Stimulated activated CD4-positive, alpha-beta T cell treated with anti-CD3 and anti-CD28 coated beads, Interleukin-12 subunit alpha, Interleukin-12 subunit beta, amount 100 ng/mL, for 24 hours (primary cell): Measurements from ENCODE around the gene CAPN15.
A peak's percentile ranks its signal among the peaks of the same experiment; 100 is the strongest.

Source experiments
- DNase-seq, 2 experiments: peaks; one replicate each; pipeline ENCODE4 v3.0.0-alpha.2; 2020; ENCODE audit warnings: low read depth in 2 of 2

The CAPN15 gene

DNA sequence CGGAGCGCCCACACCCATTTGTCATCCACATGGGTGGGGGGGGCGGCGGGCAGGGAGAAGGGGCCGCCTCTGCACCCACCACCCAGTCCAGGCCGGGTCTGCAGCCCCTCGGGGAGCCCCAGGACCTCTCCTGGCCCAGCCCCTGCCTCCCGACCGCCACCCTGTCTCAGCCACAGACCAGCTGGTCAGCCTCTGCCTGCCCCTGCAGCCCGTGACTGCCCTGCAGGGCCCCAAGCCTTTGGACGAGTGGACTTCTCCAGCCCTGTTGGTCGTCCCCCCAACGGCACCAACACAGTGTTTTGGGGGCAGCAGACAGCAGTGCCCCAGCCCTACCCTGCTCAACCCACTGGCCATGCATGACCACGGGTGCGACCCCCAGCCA, 33.9 kb downstream of the CAPN15 start:
- DNase-seq: no peak

DNA sequence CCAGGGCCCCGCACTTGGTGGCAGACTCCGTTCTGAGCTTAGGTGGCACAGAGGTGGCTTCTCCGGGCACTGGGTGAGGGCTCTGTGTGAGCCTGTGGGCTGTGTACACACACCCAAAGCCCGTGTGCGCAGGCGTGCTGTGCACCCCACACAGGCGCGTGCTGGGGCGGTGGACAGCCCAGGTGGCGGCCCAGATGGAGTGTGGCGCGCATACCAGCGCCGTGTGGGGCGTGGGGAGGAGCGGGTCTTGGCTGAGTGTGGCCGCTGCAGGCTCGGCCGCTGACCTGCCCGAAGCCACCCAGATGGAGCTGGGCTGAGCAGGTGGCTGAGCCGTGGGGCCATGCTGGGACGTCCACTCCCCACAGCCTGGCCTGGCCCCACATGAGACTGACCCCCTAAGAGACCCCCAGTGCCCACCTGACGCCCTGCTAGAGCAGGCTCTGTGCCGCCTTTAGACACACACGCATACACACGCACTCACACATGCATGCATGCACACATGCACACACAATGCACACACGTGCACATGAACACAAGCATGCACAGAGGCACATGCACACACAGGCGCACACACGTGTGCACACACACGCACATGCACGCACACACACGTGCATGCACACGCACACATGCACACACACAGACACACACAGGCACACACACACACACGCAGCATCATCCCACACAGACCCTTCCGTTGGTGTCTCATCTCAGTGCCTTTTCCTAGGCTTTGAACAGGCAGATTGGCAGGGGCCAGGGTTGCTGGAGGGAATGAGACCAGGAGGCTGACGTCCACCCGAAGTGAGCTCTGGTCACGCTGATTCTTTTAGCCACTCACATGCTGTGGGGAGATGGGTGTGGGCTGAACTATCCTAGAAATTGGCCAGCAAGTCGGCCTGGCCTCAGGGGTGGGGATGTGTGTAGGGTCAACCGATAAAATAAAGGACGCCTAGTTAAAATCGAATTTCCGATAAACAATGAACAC, 34.7 kb downstream of the CAPN15 start:
- DNase-seq: no peak

DNA sequence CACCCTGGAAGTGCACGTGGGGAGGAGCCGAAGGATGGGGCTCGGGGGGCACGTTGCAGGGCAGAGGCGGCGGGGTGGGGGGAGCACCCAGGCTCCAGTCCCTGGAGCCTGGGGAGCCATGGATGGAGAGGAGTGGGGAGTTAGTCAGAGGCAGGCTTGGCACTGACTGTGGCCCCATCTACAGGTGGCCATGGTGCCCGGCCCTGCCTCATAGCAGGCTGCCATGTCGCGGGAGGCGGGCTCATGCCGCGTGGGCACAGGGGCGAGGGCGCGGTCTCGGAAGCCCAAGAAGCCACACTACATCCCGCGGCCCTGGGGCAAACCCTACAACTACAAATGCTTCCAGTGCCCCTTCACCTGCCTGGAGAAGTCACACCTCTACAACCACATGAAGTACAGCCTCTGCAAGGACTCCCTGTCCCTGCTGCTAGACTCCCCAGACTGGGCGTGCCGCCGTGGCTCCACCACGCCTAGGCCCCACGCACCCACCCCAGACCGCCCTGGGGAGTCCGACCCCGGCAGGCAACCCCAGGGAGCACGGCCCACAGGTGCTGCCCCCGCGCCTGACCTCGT, 35.6 kb downstream of the CAPN15 start:
- no peak for DNase-seq

DNA sequence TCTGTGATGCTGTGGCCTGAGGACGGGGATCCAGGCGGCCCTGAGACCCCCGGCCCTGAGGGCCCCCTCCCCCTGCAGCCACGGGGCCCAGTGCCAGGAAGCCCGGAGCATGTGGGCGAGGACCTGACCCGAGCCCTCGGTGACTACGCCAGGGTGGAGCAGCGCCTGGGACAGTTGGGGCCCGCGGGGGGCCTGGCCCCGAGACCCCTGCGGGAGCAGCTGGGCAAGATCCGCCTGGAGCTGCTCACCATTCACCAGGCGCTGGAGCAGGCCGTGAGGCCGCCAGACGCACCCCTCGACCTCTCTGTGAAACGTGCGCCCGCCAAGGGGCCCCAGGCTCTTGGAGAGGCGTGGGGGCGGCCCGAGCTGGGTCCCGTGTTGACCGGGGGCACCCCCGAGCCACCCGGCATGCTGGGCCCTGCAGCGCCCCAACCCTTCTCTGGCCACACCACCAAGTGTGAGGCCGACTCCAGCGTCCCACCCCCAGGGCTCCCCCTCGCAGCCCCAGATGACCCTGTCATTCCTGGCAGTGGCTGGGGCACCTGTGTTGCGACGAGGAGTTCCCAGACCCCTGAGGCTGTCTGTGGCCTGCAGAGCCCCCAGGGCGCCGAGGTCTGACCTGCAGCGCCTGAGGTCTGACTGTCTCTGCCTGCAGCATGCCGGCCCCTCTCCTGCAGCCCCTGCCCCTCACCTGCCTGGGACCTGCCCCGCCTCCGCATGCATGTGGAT, 37.3 kb downstream of the CAPN15 start:
- DNase-seq: no peak

DNA sequence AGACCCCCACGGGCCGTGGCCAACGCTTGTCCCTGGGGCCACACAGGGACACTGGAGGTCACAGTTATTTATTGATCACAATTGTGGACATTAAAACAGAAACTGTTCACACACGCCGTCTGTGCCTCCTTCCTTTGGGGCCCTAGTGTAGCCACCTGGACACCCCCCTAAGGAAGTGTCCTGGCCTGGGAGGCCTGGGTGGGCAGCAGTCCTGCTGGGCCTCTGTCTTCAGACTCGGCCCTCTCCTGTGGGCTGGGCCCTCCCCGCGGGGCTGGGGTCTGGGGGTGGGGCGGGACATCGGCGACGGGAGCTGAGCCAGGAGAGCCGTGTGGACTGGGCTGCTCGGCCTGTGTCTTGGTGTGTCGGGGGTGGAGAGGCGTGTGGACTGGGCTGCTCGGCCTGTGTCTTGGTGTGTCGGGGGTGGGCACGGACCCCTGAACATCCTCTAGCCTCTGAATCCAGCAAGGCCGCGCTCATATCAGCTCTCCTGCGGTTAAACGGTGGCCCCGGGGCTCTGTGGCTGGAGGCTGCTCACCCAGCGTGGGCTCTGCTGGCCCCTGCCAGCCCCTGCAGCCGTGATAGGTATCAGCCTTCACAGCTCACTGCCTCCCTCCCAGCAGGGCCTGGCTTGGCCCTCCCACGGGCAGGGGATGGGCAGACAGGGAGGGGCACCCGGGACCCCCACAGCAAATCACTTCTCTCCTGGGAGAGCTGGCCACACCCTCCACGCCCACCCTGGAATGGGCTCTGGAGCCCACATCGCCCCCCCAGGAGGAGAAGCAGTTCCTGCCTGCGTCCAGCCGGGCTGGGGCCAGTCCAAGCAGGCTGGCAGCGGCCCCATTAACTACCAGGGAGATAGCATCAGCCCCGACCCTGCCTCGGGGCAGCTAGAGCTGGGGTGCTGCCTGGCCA, 38.2 kb downstream of the CAPN15 start:
- no peak for DNase-seq

DNA sequence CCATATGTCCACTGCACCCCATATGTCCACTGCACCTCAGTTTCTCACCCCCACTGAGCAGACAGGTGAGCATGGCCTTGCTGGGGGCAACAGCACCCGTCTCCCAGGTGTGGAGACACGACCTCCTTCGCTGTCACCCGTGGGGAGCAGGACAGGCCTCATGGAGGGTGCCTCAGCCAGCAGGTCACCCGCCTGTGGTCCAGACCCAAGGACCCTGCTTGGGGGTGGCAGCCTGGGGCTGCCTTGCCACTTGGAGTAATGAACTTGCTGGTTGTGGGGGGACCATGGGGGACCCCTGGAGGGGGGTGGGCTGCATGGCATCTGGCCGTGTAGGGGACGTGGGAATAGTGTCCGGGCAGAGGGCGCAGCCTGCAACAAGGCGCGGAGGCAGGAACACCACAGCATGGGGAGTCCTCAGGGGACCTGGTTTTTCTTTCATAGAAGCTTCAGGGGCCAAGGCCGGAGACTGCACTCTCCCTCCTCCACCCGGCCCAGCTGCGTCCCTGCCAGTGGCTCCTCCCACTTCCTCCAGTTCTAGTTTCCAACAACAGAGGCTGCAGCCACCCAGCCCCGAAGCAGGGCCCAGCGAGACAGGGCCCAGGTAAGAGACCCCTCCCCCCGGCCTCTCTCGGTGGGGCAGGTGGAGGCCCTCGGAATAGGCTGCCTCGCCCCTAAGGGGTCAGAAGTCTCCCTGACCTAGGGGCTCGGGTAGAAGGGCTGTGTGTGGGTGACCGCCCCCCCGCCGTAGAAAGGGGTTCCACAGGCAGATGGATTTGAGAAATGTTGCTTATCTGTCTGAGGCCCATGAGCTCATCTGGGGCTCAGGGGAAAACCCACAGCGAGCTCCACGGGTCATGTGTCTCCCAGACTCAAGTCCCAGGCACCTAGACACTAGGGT, 39.2 kb downstream of the CAPN15 start, which contains the start of gene NHLRC4:
TSS of gene NHLRC4 (plus strand) at position 531 of the 898 bp plus-strand sequence. CDS start 1,043 bp downstream, outside the sequence.
- peak in 1 of 2 experiments; percentile 40 for DNase-seq

DNA sequence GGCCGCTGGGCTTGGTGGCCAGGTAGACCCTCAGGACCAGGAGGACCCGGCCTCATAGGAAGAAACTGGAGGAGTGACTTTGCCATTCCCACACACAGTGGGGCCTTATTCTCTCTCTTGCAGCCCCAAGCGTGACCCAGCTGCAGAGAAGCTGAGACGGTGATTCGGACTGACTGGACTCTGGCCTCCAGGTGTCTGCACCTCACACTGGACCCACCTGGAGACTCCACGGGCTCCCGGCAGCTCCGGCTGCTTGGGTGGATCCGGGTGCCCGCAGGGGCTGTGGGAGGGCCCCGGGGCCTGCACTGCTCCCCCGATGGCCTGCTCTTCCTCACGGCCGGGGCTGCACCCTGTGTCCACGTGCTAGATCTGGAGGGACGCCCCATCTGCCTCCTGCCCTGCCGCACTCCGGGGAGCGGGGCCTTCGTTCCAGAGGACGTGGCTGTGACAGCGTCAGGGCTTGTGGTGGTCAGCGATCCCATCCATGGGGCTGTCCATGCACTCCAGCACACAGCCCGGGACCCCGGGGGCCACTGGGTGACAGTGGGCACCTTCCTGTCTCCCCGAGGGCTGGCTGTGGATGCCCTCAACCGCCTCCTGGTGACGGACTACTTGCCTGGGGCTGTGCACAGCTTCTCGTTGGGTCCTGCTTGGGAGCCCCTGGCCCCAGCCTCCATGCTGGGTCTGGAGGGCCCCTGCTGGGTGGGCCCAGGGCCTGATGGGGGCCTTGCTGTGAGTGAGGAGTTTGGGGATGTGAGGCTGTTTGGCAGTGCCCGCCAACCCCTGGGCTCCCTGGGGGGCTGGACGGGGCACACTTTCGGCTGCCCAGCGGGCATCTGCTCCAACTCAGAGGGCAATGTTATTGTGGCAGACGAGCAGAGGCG, 40.1 kb downstream of the CAPN15 start:
- DNase-seq: no peak

DNA sequence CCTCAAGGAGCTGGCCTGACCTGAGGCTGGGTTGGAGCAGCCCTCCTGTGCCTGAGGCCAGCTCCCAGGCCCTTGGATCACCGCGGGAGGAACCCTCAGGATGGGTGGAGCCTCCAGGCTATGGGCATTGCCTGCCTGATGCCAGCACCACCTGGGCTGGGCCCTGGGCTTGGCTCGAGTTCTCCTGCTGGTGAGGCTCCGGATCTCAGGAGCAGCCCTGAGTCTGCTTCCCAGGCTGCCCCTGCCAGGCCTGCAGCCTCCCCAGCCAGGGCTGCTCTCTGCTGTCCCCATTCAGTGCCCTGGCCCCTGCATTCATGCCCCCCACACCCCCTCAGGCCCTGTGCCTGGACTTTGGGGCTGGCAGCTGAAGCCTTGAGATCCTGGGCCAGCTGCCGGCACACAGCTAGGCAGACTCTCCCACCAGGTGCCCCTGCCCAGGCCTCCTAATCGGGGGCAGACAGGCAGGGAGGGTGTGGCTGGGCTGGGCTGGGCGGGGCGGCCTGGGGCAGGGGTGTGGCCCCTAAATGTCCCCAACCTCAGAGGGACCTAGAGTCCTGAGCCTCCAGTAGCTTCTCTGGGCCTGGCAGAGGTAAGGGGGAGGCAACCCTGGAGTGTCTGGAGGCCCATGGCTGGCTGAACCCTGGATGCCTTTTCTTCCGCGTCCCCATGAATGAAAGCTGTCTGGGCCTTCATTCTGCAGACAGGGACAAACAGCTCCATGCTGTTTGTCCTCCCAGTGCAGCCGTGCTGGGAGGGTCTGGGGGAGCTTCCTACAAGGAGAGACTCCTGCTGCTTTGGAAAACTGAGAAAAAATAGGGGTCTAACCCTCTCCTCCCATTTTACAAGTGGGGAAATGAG, 41.1 kb downstream of the CAPN15 start:
- no peak for DNase-seq

DNA sequence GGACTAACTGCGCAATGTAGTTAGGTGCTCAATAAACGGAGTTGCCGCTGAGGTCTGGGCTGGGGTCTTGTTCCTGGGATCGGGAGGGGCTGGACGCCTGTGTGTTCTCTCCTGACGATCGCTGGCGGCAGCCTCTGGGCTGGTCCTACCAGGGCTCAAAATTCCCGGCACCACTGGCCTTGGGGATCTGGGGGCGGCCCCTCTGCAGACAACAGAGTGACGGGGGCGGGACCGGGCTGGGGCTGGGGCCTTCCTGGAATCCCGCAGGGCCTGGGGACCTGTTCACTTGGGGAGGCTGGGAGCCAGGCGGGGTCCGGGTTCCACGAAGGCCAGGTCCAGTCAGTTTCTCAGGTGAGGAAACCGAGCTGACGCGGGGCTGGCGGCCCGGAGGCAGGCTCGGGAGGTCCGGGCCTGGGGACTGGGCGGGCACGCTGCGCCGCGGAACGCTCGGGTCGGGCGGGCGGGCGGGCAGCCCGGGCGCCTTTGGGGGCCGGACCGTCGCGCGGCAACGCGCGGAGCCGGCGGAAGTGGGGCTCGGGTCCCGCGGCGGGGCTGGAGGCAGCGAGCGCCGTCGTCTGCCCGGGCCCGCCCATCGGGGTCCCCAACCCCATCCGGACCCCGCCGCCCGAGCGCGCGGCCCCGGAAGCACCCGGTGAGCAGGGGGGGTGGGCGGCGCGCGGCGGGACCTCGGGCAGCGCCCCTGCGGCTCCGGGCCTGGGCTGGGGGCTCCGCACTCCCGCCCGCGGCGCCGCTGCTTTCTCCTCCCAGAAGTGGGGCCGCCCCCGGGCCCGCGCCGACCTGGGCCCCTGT, 42.1 kb downstream of the CAPN15 start, which contains the start of gene PIGQ:
TSS of gene PIGQ (plus strand) at position 524 of the 810 bp plus-strand sequence. CDS start 4,107 bp downstream, outside the sequence.
- DNase-seq: peak; percentile 49 to 61

DNA sequence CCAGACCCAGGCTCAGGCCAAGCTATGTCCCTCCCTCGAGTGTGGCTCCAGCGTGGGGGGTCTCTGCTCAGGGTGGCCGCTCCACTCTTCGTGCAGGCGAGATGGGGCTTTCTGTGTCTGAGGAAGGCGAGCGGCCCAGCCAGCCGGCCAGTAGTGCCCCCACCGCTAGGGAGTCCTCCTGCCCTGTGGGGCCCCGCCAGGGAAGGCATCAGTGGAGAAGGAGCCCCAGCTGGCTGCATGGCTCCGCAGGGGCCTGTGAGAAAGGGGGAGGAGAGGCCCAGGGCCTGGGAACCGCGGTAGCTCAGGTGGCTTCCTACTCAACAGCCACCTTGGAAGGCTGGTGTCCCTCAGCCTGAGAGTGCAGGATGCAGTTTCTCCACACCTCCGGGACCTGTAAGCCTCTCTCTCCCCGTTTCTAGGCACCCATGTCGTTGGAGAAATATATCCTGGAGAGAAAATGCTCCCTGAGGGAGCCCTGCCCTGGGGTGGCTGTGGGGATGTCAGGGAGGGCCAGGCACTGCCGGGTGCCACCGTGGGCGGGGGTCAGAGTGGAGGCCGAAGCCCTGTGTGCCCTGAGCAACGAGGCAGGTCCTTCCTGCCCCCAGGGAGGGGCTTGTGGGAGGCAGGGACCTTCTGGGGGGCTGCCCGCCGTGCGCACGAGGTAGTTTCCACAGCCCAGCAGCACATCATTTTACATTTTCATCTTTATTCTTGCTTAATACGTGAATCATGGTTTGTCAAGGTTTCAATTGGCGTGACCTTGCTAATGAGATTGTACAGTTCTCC, 45.5 kb downstream of the CAPN15 start:
- DNase-seq: no peak

DNA sequence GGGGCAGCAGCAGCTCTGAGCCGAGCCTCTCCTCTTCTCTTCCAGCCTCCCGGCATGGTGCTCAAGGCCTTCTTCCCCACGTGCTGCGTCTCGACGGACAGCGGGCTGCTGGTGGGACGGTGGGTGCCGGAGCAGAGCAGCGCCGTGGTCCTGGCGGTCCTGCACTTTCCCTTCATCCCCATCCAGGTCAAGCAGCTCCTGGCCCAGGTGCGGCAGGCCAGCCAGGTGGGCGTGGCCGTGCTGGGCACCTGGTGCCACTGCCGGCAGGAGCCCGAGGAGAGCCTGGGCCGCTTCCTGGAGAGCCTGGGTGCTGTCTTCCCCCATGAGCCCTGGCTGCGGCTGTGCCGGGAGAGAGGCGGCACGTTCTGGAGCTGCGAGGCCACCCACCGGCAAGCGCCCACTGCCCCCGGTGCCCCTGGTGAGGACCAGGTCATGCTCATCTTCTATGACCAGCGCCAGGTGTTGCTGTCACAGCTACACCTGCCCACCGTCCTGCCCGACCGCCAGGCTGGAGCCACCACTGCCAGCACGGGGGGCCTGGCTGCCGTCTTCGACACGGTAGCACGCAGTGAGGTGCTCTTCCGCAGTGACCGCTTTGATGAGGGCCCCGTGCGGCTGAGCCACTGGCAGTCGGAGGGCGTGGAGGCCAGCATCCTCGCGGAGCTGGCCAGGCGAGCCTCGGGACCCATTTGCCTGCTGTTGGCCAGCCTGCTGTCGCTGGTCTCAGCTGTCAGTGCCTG, 46.7 kb downstream of the CAPN15 start:
- no peak for DNase-seq

DNA sequence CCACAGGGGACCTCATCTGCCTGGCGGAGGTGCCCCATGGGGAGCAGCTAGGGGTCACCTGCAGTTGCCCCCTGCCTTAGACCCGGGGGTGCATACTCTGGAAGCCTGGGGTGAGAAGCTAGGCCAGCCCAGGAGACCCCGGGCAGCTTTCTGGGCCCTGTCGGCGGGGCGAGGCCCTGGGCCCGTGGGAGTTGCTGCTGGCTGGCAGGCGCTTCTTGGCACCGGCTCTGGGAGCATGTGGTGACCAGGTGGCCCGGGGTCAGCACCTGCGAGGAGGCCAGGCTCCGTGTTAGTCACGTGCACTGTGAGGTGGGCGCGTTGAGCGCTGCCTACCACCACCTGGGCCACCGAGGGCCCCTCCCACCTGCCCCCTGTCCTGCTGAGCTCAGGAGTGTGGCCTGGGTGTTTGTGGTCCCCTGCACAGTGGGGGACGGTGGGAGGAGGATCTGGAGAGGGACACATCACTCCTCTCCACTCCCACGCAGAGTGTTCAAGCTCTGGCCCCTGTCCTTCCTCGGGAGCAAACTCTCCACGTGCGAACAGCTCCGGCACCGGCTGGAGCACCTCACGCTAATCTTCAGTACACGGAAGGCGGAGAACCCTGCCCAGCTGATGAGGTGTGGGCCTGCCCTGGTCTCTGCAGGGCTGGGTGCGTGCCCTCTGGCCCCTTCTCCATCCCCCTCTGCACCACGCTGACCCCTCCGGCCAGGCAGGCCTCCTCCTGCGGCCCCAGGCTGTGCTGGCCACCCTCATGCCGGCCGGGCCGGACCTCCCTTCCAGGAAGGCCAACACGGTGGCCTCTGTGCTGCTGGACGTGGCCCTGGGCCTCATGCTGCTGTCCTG, 48.1 kb downstream of the CAPN15 start:
- no peak for DNase-seq

DNA sequence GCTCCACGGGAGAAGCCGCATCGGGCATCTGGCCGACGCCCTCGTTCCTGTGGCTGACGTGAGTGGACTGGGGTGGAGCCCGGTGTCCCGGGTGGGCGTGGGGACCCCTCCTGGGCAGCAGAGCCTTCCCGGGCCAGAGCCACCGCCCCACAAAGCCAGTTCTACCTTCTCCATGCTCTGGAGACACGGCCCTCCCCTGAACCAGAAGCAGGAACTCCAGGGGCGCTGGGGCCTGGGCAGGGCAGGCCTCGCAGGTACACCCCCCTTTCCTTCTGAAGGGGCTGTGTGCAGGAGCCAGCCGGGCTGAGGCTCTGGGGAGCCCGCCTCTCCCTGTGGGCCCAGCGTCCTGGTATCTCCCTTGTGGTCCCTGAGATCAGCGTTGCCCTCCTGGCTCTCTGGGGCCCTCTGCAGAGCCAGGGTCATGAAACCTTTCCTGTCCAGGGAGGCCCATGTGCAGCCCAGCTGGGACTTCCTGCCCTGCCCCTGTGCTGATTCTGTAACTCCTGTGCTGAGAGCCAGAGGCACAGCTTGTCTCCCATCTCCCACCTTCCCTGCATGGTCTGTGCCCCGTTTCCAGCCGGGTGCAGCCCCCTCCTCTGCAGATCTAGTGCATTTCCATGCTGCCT, 48.8 kb downstream of the CAPN15 start:
- DNase-seq: no peak

DNA sequence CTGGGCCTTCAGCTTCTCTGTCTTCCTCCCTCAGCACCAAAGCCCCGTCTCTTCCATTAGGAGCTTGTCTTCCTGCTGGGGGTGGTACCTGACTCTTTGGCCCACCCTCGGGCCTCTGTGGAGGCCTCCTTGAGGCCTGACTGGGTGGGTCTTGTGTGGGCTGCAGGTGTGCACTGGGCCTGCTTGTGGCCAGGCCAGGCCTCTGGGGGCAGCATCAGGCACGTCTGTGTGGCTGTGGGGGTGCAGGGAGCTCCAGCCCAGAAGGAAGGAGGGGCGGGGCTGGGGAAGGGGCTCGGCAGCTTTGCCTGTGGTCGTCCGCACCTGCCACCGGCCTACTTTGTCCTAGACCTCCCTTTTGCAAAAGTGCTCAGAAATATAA, 49.3 kb downstream of the CAPN15 start:
- no peak for DNase-seq
